Thyroid gland (tissue), 4 donors: ENCODE measurements around the gene CCR1.

Source experiments
- POLR2A ChIP-seq, 2 donors: fragments of 450-650 bp; IDR thresholded peaks; one replicate each; pipeline ENCODE4 v1.6.1; 2017; ENCODE audit warnings: antibody characterized with exemption in 2 of 2, mild to moderate bottlenecking in 2 of 2, moderate library complexity in 1 of 2
- TF ChIP-seq, protein P1 (sequence below), 6 experiments: fragments of 200-600 bp in 3 of 6; fragments of 450-650 bp in 3 of 6; sonication (generic) in 3 of 6; IDR thresholded peaks; one replicate each; pipeline ENCODE4 v1.5.1; 2016 to 2019; ENCODE audit warnings: antibody characterized with exemption in 6 of 6, mild to moderate bottlenecking in 2 of 6, inconsistent platforms in 1 of 6, moderate library complexity in 1 of 6

DNA sequence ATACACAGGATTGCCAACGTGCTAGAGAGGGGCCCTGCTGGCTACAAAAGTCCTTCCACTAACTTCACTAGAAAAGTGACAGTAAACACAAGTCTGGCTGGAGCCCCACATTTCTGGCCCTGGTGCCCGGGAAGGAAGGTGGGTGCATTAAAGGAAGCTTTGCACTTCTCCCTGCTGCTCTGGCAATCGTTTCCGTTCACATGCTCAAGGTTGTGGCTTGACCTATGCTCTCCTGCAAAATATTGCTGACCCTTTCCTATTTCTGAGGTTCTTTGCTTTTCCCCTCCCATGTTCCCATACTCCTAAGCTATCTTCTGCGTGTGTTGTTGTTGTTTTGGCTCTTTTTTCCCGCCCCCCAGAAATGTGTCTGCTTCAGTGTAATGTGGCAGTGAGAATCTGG, 25.1 kb upstream of the CCR1 start:
- TF ChIP-seq POLR2A (IDR thresholded peaks at IDR 0.05) = no peak
- TF ChIP-seq, protein P1, sequence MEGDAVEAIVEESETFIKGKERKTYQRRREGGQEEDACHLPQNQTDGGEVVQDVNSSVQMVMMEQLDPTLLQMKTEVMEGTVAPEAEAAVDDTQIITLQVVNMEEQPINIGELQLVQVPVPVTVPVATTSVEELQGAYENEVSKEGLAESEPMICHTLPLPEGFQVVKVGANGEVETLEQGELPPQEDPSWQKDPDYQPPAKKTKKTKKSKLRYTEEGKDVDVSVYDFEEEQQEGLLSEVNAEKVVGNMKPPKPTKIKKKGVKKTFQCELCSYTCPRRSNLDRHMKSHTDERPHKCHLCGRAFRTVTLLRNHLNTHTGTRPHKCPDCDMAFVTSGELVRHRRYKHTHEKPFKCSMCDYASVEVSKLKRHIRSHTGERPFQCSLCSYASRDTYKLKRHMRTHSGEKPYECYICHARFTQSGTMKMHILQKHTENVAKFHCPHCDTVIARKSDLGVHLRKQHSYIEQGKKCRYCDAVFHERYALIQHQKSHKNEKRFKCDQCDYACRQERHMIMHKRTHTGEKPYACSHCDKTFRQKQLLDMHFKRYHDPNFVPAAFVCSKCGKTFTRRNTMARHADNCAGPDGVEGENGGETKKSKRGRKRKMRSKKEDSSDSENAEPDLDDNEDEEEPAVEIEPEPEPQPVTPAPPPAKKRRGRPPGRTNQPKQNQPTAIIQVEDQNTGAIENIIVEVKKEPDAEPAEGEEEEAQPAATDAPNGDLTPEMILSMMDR (IDR thresholded peaks at IDR 0.05) = no peak
